Measurements from ENCODE around the gene JCHAIN. TPM values are rescaled to one million over a fixed set of nuclear protein-coding genes. Genes with fewer than 3 reads are reported as not detected.

Gene JCHAIN
- polyA plus RNA-seq, 1 donor (not counting 4 experiments of a cell fraction or from before 2014, with no cell fraction given), result not detected

DNA sequence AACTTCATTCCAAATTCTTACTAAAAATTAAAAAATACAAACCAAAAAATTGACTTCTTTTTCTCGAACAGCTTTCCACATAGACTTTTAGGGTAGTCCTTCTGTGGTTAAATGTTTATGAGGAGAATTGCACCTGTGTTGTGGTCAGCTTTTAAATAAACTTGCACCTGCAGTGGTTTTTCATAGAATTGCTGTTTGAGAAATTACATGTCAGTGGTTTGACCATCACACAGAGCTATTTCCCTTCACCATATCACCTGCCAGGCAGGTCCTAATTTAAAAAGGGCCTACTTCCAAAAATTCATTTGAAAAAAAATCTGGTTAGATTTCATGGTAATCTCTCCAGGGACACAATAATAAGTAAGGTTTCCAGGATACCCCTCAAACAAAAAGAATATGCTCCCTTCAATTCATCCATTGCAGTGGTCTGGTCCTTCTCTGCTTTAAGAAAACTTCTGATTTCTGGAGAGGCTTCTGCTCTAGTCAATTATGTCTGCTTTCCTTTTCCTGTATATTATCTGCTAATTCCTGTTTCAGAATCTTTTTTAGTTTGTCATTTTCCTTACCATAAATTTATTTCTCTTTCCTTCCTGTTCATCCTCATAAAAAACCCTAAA is 12.2 kb upstream of the JCHAIN start:
- Histone ChIP-seq H3K4me2 (ENCODE audit: control insufficient read depth, extremely low read depth, insufficient read depth, low read depth, low read length) (no peak overlapping the region), H3K9me3 (ENCODE audit: control insufficient read depth, low read depth, low read length) (no peaks in the 10 kb centered on the region), H4K20me1 (ENCODE audit: control insufficient read depth, extremely low read depth, insufficient read depth, low read length) (no peaks in the 10 kb centered on the region), H3K36me3 (ENCODE audit: control insufficient read depth in 2 of 2, extremely low read depth in 1 of 2, insufficient read depth in 2 of 2, low read length in 2 of 2) (no peaks in the 10 kb centered on the region), H3K9ac (ENCODE audit: control insufficient read depth, extremely low read depth, insufficient read depth, low read length) (no peak overlapping the region), H2AFZ (ENCODE audit: control insufficient read depth, low read length) (no peak overlapping the region), H3K27me3 (ENCODE audit: control insufficient read depth, extremely low read depth, insufficient read depth, low read length) (no peaks in the 10 kb centered on the region), H3K79me2 (ENCODE audit: control insufficient read depth, insufficient read depth, low read length) (no peaks in the 10 kb centered on the region), H3K27ac (ENCODE audit: control insufficient read depth, insufficient read depth, low read length) (no peak overlapping the region), H3K4me1 (ENCODE audit: control insufficient read depth, extremely low read depth, insufficient read depth, low read length) (no peaks in the 10 kb centered on the region), H3K4me3 (ENCODE audit: control insufficient read depth in 2 of 3, extremely low read depth in 1 of 3, insufficient read depth in 2 of 3, low read depth in 1 of 3, low read length in 3 of 3) (no peak overlapping the region), H3K9me1 (ENCODE audit: control insufficient read depth, extremely low read depth, insufficient read depth, low read length) (no peaks in the 10 kb centered on the region)
- FAIRE-seq (no peak), DNase-seq (ENCODE audit: low read depth, low spot score) (no peak)
- no peak for TF ChIP-seq EZH2 (IDR thresholded peaks at IDR 0.05; ENCODE audit: low read length)
- TF ChIP-seq, protein P1, sequence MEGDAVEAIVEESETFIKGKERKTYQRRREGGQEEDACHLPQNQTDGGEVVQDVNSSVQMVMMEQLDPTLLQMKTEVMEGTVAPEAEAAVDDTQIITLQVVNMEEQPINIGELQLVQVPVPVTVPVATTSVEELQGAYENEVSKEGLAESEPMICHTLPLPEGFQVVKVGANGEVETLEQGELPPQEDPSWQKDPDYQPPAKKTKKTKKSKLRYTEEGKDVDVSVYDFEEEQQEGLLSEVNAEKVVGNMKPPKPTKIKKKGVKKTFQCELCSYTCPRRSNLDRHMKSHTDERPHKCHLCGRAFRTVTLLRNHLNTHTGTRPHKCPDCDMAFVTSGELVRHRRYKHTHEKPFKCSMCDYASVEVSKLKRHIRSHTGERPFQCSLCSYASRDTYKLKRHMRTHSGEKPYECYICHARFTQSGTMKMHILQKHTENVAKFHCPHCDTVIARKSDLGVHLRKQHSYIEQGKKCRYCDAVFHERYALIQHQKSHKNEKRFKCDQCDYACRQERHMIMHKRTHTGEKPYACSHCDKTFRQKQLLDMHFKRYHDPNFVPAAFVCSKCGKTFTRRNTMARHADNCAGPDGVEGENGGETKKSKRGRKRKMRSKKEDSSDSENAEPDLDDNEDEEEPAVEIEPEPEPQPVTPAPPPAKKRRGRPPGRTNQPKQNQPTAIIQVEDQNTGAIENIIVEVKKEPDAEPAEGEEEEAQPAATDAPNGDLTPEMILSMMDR (optimal IDR thresholded peaks at IDR 0.05 in 1 of 3, IDR thresholded peaks at IDR 0.05 in 1 of 3, conservative IDR thresholded peaks at IDR 0.05 in 1 of 3; ENCODE audit: extremely low read depth in 1 of 3, insufficient read depth in 2 of 3, low read length in 3 of 3), result no peak
- dilution Hi-C loops (cut with MboI; ENCODE audit: extremely low pct_ligation_motif_present, low sequenced_read_pairs), result no loop called here

DNA sequence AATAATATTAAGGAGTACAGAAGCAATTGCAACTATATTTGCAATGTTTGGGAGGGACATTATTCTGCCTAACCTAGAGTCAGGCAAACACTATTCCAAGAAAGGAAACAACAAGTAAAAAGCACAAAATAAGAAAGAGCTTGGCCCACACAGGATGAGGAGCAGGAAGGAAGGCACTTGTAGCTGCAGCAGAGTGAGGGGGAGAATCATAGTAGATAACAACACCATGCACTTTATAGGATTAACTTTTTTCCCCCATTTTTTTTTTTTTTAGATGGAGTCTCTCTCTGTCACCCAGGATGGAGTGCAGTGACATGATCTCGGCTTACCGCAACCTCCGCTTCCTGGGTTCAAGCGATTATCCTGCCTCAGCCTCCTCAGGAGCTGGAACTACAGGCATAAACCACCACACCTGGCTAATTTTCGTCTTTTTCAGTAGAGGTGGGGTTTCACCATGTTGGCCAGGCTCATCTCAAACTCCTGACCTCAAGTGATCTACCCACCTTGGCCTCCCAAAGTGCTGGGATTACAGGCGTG is 10.3 kb upstream of the JCHAIN start:
- FAIRE-seq, result no peak
- dilution Hi-C loops (cut with MboI; ENCODE audit: extremely low pct_ligation_motif_present, low sequenced_read_pairs), result no loop called here
- TF ChIP-seq, protein P1 (optimal IDR thresholded peaks at IDR 0.05 in 1 of 3, IDR thresholded peaks at IDR 0.05 in 1 of 3, conservative IDR thresholded peaks at IDR 0.05 in 1 of 3; ENCODE audit: extremely low read depth in 1 of 3, insufficient read depth in 2 of 3, low read length in 3 of 3), result no peak
- TF ChIP-seq EZH2 (IDR thresholded peaks at IDR 0.05; ENCODE audit: low read length), result no peak
- Histone ChIP-seq H2AFZ (ENCODE audit: control insufficient read depth, low read length) (no peak overlapping the region), H3K27ac (ENCODE audit: control insufficient read depth, insufficient read depth, low read length) (no peak overlapping the region), H3K4me1 (ENCODE audit: control insufficient read depth, extremely low read depth, insufficient read depth, low read length) (no peaks in the 10 kb centered on the region), H3K36me3 (ENCODE audit: control insufficient read depth in 2 of 2, extremely low read depth in 1 of 2, insufficient read depth in 2 of 2, low read length in 2 of 2) (no peaks in the 10 kb centered on the region), H3K9ac (ENCODE audit: control insufficient read depth, extremely low read depth, insufficient read depth, low read length) (no peak overlapping the region), H3K4me3 (ENCODE audit: control insufficient read depth in 2 of 3, extremely low read depth in 1 of 3, insufficient read depth in 2 of 3, low read depth in 1 of 3, low read length in 3 of 3) (no peak overlapping the region), H3K79me2 (ENCODE audit: control insufficient read depth, insufficient read depth, low read length) (no peaks in the 10 kb centered on the region), H3K9me1 (ENCODE audit: control insufficient read depth, extremely low read depth, insufficient read depth, low read length) (no peaks in the 10 kb centered on the region), H3K9me3 (ENCODE audit: control insufficient read depth, low read depth, low read length) (no peaks in the 10 kb centered on the region), H3K4me2 (ENCODE audit: control insufficient read depth, extremely low read depth, insufficient read depth, low read depth, low read length) (no peak overlapping the region), H3K27me3 (ENCODE audit: control insufficient read depth, extremely low read depth, insufficient read depth, low read length) (no peaks in the 10 kb centered on the region), H4K20me1 (ENCODE audit: control insufficient read depth, extremely low read depth, insufficient read depth, low read length) (no peaks in the 10 kb centered on the region)
- no peak for DNase-seq (ENCODE audit: low read depth, low spot score)

All from keratinocyte (primary cell).